Astrocyte of the cerebellum (primary cell): ENCODE data around the gene MEAF6.
"Not testable (repeated sequence)": the region's sequence is repeated elsewhere in the genome, so short reads cannot be mapped to it uniquely, and the experiment has no call there.

Experiments
- DNase-seq: peaks from one replicate; pipeline ENCODE4 v3.0.0-alpha.2; 2011; ENCODE audit warnings: low read depth
- H3K4me3 ChIP-seq: 2 replicates; pipeline ENCODE4 v1.5.1; 2011; ENCODE audit warnings: mild to moderate bottlenecking, low read depth, low read length, moderate library complexity
- in situ Hi-C: cut with HindIII; loops from 2 replicates; pipeline ENCODE4 v1.10.0; 2017; ENCODE audit warnings: low sequenced_read_pairs
- TF ChIP-seq, protein P1 (sequence below): IDR thresholded peaks from 2 replicates; pipeline ENCODE4 v1.5.1; 2012; ENCODE audit warnings: low read length, low read depth, moderate library complexity, mild to moderate bottlenecking; ENCODE audit errors: missing control alignments

Gene MEAF6

DNA sequence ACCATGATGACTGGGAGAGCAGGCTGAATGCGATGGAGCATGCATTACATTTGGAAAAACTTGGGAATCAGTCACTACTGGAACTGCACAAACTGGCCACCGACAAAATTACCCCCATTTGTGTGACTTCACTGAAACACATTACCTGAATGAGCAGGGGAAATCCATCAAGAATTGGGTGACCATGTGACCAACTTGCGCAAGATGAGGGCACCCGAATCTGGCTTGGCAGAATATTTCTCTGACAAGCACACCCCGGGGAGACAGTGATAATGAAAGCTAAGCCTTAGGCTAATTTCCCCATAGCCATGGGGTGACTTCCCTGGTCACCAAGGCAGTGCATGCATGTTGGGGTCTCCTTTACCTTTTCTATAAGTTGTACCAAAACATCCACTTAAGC is 30.5 kb upstream of the MEAF6 start:
- TF ChIP-seq, protein P1, sequence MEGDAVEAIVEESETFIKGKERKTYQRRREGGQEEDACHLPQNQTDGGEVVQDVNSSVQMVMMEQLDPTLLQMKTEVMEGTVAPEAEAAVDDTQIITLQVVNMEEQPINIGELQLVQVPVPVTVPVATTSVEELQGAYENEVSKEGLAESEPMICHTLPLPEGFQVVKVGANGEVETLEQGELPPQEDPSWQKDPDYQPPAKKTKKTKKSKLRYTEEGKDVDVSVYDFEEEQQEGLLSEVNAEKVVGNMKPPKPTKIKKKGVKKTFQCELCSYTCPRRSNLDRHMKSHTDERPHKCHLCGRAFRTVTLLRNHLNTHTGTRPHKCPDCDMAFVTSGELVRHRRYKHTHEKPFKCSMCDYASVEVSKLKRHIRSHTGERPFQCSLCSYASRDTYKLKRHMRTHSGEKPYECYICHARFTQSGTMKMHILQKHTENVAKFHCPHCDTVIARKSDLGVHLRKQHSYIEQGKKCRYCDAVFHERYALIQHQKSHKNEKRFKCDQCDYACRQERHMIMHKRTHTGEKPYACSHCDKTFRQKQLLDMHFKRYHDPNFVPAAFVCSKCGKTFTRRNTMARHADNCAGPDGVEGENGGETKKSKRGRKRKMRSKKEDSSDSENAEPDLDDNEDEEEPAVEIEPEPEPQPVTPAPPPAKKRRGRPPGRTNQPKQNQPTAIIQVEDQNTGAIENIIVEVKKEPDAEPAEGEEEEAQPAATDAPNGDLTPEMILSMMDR: no peak
- no peak for DNase-seq
- in situ Hi-C loops: no loop called here
- H3K4me3 ChIP-seq: no peak overlapping the region

DNA sequence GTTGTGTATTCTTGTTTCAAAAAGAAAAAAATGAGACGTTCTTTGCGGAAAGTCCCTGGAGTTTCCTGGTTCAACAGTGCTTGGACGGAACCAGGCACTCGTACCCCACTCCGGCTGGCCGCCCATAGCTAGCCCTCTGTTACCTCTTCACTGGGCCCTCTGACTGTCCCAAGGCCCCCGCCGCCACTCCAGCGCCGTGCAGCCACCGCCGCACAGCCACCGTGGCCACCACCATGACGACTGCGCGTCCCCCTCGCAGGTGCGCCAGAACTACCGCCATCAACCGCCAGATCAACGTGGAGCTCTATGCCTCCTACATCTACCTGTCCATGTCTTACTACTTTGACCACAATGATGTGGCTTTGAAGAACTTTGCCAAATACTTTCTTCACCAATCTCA is 30.0 kb upstream of the MEAF6 start:
- DNase-seq: no peak
- in situ Hi-C loops: no loop called here
- TF ChIP-seq, protein P1: no peak
- no peak overlapping the region for H3K4me3 ChIP-seq

DNA sequence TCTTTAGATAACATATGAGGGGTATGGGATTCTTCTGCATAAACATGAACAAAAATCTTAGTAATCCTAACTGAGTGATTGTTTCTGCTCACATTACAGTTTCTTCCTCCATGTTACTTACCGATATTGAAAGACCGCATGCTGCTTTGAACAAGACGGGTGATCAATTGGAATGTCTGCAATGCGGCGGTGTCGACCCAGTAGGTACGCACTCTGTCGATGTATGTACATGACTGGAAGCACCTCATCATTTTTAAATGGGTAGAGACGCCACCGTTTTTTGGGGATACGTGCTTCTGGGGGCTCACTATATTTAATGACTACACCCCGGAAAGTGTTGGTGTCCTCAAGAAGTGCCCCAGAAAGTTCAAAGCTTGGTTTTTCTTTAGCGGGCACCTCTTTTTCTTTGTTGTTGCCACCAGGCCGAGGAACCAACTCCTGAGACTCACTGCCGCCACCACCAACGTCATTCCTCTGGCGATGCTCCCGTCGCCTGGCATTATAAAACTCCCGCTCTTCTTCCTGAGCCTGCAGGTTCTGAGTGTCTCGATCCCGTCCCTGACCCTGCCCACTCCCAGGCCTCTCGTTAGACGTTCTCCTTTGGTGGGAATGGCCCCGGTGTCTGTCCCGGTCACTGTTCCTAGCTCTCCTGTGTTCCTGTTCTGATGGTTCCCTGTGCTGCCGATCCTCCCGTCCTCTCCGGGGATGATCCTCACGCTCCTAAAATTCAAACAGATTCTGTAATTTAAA is 25.6 kb upstream of the MEAF6 start:
- in situ Hi-C loops: no loop called here
- no peak for DNase-seq
- H3K4me3 ChIP-seq: no peak overlapping the region
- TF ChIP-seq, protein P1: no peak

DNA sequence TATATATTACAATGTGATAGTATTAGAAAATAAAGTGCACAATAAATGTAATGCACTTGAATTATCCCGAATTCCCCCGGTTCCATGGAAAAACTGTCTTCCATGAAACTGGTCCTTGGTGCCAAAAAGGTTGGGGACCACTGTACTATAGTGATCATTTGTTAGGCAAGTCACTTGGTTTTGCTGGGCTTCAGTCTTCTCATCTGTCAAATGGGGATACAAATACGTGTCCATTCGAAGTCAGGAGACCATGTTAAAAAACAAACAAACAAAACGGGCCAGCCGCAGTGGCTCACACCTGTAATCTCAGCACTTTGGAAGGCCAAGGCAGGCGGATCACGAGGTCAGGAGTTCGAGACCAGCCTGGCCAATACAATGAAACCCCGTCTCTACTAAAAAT is 24.6 kb upstream of the MEAF6 start:
- in situ Hi-C loops, DNase-seq, H3K4me3 ChIP-seq: not testable (repeated sequence)

DNA sequence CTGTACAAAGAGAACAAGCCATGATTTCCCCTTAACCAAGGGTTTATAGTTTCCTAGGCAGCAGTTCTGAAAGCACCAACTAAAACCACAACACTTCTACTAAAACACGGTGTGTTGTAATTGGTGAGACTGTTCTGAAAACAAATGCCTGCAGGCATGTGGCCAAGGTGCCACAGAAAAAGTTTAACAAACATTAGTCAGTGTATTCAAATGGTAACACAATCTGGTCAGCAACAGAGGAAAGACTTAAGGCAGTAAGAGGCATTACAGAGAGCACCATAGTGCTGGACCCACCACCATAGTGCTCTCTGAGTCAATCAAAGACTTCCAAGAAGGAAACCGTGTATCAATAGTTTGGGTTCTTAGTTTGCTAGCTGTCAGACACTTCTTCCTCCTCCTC is 22.8 kb upstream of the MEAF6 start:
- H3K4me3 ChIP-seq: no peak overlapping the region
- in situ Hi-C loops: no loop called here
- TF ChIP-seq, protein P1: no peak
- peak; percentile 16 for DNase-seq

DNA sequence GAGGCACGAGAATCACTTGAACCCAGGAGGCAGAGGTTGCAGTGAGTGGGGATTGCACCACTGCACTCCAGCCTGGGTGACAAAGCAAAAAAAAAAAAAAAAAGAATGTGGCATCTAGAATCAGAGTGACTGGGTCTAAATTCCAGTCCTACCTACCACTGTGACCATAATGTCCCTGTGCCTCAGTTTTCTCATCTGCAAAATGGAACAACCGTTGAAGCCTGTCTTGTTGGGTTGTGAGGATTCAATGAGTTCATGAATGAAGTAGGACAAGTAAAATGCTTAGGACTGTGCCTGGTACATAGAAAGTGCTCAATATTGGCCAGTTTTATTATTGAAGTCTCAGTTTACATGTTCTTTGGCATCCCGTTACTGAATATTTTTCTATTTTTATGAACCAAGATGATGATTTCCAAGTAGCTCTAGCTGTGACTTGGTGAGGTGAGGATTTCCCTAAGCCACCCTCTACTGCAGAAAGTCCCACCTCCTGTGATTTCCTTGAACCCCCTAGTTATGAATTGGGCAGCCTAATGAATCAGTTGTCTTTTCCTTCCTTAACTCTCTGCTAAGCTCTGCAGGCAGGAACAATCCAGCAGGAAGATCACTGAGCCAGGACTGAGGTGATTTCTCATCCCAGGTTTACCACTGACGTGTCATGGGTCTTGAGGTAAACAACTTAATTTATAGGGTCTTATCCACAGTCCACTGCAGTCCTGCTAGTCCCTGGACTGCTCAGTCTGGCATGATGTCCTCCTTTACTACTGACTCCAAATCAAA is 18.9 kb upstream of the MEAF6 start:
- DNase-seq: no peak
- no peak overlapping the region for H3K4me3 ChIP-seq
- TF ChIP-seq, protein P1: no peak
- in situ Hi-C loops: no loop called here

DNA sequence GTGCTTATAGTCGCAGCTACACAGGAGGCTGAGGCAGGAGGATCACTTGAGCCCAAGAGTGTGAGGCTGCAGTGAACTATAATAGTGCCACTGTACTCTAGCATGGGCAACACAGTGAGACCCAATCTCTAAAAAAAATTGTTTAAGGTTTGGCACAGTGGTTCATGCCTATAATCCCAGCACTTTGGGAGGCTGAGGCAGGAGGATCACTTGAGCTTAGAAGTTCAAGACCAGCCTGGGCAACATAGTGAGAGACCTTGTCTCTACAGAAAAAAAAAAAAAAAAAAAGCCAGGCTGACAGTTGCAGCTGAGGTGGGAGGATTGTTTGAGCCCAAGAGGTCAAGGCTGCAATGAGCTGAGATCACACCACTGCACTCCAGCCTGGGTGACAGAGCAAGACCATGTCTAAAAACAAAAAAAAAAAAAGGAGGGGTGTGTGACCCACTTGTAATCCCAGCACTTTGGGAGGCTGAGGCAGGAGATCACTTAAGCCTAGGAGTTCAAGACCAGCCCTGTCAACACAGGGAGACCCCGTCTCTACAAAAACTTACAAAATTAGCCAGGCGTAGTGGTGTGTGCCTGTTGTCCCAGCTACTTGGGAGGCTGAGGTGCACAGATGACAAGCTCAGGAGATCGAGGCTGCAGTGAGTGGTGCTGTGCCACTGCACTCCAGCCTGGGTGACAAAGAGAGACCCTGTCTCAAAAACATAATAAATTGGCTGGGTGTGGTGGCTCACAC is 18.0 kb upstream of the MEAF6 start:
- in situ Hi-C loops, H3K4me3 ChIP-seq, DNase-seq: not testable (repeated sequence)

DNA sequence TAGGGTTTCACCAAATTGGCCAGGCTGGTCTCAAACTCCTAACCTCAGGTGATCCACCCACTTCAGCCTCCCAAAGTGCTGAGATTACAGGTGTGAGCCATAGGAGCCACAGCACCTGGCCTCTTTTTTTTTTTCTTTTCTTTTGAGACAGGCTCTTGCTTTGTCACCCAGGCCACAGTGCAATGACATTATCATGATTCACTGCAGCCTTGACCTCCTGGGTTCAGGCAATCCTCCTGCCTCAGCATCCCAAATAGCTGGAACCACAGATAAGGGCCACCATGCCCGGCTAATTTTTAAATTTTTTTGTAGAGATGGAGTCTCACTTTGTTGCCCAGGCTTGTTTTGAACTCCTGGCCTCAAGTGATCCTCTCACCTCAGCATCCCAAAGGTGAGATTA is 15.3 kb upstream of the MEAF6 start:
- in situ Hi-C loops, H3K4me3 ChIP-seq, DNase-seq: not testable (repeated sequence)
